K562 (cell line): ENCODE results near the gene ABHD1. TPM values are rescaled to one million over a fixed set of nuclear protein-coding genes. Genes with fewer than 3 reads are reported as not detected.

Source experiments
- ATAC-seq: fragments of 200-7000 bp; cut with Tn5 transposase; 3 replicates; pipeline ENCODE4 v1.9.1; 2020; ENCODE audit warnings: moderate library complexity
- BruUV-seq: library from RNA; stranded (reverse); fragments of 400-500 nt; replicated peaks from 2 replicates; lab custom pipeline; 2021; lab: Mats Ljungman, UMichigan
- CTCF ChIA-PET: fragments of 300-600 bp; formaldehyde crosslinking; extraction: SDS; loops from one replicate; lab custom pipeline; 2021; ENCODE audit warnings: low intra/inter-chr PET ratio; lab: Yijun Ruan, JAX
- POLR2A ChIA-PET: fragments of 300-600, 350-650 bp; sonication (Branson Sonifier 250); formaldehyde crosslinking; extraction: SDS; loops from one replicate; lab custom pipeline; 2021; ENCODE audit warnings: antibody characterized with exemption, inconsistent platforms; lab: Yijun Ruan, JAX
- DNase-seq, 4 experiments: peaks; one replicate each; pipeline versions ENCODE4 v3.0.0 to v3.0.0-alpha.2; 2011 to 2018; ENCODE audit warnings: low spot score in 3 of 4, mixed read lengths in 3 of 4; ENCODE audit errors: extremely low read depth in 1 of 4
- FAIRE-seq: peaks from 2 replicates; lab custom pipeline; 2011; peaks lifted over from hg19 to GRCh38; lab: Jason Lieb, UNC
- H2AFZ ChIP-seq: 2 replicates; pipeline ENCODE4 v1.6.0; 2011; ENCODE audit warnings: low read depth, low read length, control low read depth, inconsistent platforms
- H3K27ac ChIP-seq: fragments of 200-600 bp; 3 replicates; pipeline ENCODE4 v1.8.0; 2011; ENCODE audit warnings: low read depth, mild to moderate bottlenecking, control low read depth, inconsistent platforms, low read length, moderate library complexity, mixed read lengths; ENCODE audit errors: extremely low read depth
- H3K27me3 ChIP-seq, 2 experiments: fragments of 300-600 bp in 1 of 2; 2 replicates in 1 of 2; 3 replicates in 1 of 2; pipeline versions ENCODE4 v1.6.0 to v1.8.0; 2011; ENCODE audit warnings: inconsistent platforms in 2 of 2, low read length in 2 of 2, mild to moderate bottlenecking in 1 of 2, mixed read lengths in 1 of 2, moderate library complexity in 1 of 2; ENCODE audit not compliant: control insufficient read depth in 2 of 2, insufficient read depth in 2 of 2
- H3K36me3 ChIP-seq: fragments of 300-600 bp; 3 replicates; pipeline ENCODE4 v1.8.0; 2011; ENCODE audit warnings: mild to moderate bottlenecking, low read length, inconsistent platforms; ENCODE audit not compliant: control insufficient read depth, insufficient read depth
- H3K4me1 ChIP-seq, 2 experiments: fragments of 200-600 bp in 1 of 2; replicated peaks in 1 of 2; 2 replicates in 1 of 2; 3 replicates in 1 of 2; pipeline versions ENCODE4 v1.5.1 to v1.8.0; 2011; ENCODE audit warnings: inconsistent platforms in 2 of 2, low read length in 2 of 2, mild to moderate bottlenecking in 1 of 2, mixed read lengths in 1 of 2, moderate library complexity in 1 of 2; ENCODE audit not compliant: control insufficient read depth in 2 of 2, insufficient read depth in 2 of 2
- H3K4me2 ChIP-seq: 2 replicates; pipeline ENCODE4 v1.6.1; 2011; ENCODE audit warnings: low read length, control low read depth, inconsistent platforms, mixed read lengths; ENCODE audit not compliant: insufficient read depth
- H3K4me3 ChIP-seq: fragments of 200-600 bp; sonication (generic), shearing (Covaris generic); 2 replicates; pipeline ENCODE4 v1.5.1; 2016; ENCODE audit warnings: control low read depth, inconsistent platforms
- H3K79me2 ChIP-seq: fragments of 200-600 bp; 3 replicates; pipeline ENCODE4 v1.8.0; 2011; ENCODE audit warnings: low read length, inconsistent platforms; ENCODE audit not compliant: control insufficient read depth, insufficient read depth
- H3K9ac ChIP-seq, 2 experiments: 2 replicates each; pipeline versions ENCODE4 v1.6.0 to v1.6.1; 2011; ENCODE audit warnings: low read depth in 2 of 2, low read length in 2 of 2, control low read depth in 1 of 2, inconsistent platforms in 1 of 2, mild to moderate bottlenecking in 1 of 2, mixed read lengths in 1 of 2; ENCODE audit not compliant: insufficient read depth in 1 of 2
- H3K9me1 ChIP-seq: one replicate; pipeline ENCODE4 v1.6.0; 2011; ENCODE audit warnings: inconsistent platforms, mild to moderate bottlenecking, low read length, moderate library complexity; ENCODE audit not compliant: control insufficient read depth, insufficient read depth
- H3K9me3 ChIP-seq: replicated peaks from 2 replicates; pipeline ENCODE4 v1.5.1; 2011; ENCODE audit warnings: low read depth, low read length, inconsistent platforms; ENCODE audit not compliant: control insufficient read depth, insufficient read depth
- H4K20me1 ChIP-seq: replicated peaks from 2 replicates; pipeline ENCODE4 v1.6.1; 2011; ENCODE audit warnings: low read length, inconsistent platforms, mixed read lengths; ENCODE audit not compliant: control insufficient read depth, insufficient read depth
- CBFA2T3 ChIP-seq: fragments of 450-650 bp; IDR thresholded peaks from 2 replicates; pipeline ENCODE4 v1.6.1; 2017
- IRF2 ChIP-seq: sonication (generic); formaldehyde crosslinking; IDR thresholded peaks from 2 replicates; pipeline ENCODE4 v1.8.1; 2022; ENCODE audit warnings: mild to moderate bottlenecking, missing genetic modification reagents
- KLF6 ChIP-seq: fragments of 250-450 bp; sonication (Bioruptor Pico); IDR thresholded peaks from 2 replicates; pipeline ENCODE4 v1.4.0; 2020; ENCODE audit warnings: mild to moderate bottlenecking, moderate library complexity, borderline replicate concordance
- REST ChIP-seq, 2 experiments: fragments of 450-650 bp; formaldehyde crosslinking in 1 of 2; IDR thresholded peaks; 2 replicates each; pipeline versions ENCODE4 v1.4.0 to v1.6.1; 2014 to 2020; ENCODE audit warnings: mild to moderate bottlenecking in 2 of 2, borderline replicate concordance in 1 of 2, low read depth in 1 of 2
- TAL1 ChIP-seq: fragments of 450-650 bp; IDR thresholded peaks from 2 replicates; pipeline ENCODE4 v1.6.1; 2016; ENCODE audit warnings: mild to moderate bottlenecking
- TEAD4 ChIP-seq, 2 experiments: sonication (generic) in 1 of 2; formaldehyde crosslinking in 1 of 2; IDR thresholded peaks; 2 replicates each; pipeline versions ENCODE4 v1.6.1 to v1.8.0; 2012 to 2022; ENCODE audit warnings: borderline replicate concordance in 1 of 2, inconsistent platforms in 1 of 2, low read length in 1 of 2, mild to moderate bottlenecking in 1 of 2, missing genetic modification reagents in 1 of 2
- ZNF232 ChIP-seq: sonication (generic); formaldehyde crosslinking; IDR thresholded peaks from 2 replicates; pipeline ENCODE4 v1.8.0; 2022; ENCODE audit warnings: mild to moderate bottlenecking, missing genetic modification reagents
- ZNF436 ChIP-seq: fragments of 250-450, 450-650 bp; sonication (Bioruptor Pico); formaldehyde crosslinking; IDR thresholded peaks from 2 replicates; pipeline ENCODE4 v1.7.0; 2020; ENCODE audit warnings: mild to moderate bottlenecking
- WGBS: fragments of 100-300 bp; shearing (Covaris generic); methylation state at CpG from one replicate; pipeline ENCODE4 v1.1.6; 2016; ENCODE audit warnings: low coverage, mixed read lengths; ENCODE audit not compliant: insufficient coverage; ENCODE audit errors: missing lambda C conversion rate; 5-methylcytosine and 5-hydroxymethylcytosine counted together
- in situ Hi-C: fragments of 300-500 bp; cut with MboI; formaldehyde crosslinking; loops from 4 replicates; pipeline ENCODE4 v1.15.0; 2018; ENCODE audit warnings: inconsistent platforms, mixed read lengths
- intact Hi-C: fragments of 100-400 bp; cut with micrococcal nuclease; formaldehyde crosslinking; loops from 2 replicates; pipeline ENCODE4 v1.14.2; 2022
- polyA plus RNA-seq, 8 experiments: library from polyadenylated mRNA; depleted of rRNA in 4 of 8; stranded (reverse) in 5 of 8; unstranded in 3 of 8; fragments of >200 nt; fragmentation: Nextera tagmentation in 2 of 8; fragmentation: Illumina TruSeq in 1 of 8; extraction: Ambion mirVana in 2 of 8; extraction: Trizol in 1 of 8; gene quantifications; 2 replicates each; pipeline versions ENCODE4 v1.2.1 to v1.2.3, GENCODE V29; 2011 to 2014; ENCODE audit warnings: inconsistent platforms in 1 of 8, missing spikeins in 1 of 8
- total RNA-seq, 7 experiments: library from RNA; depleted of rRNA in 6 of 7; stranded (reverse); fragments of >200 nt in 6 of 7; fragmentation: Illumina TruSeq in 2 of 7; extraction: Trizol in 2 of 7; gene quantifications; 2 replicates each; pipeline versions ENCODE4 v1.2.1 to v1.2.3, GENCODE V29; 2011 to 2021; ENCODE audit warnings: low replicate concordance in 1 of 7
- TF ChIP-seq, protein P1 (sequence below), 3 experiments: fragments of 200-800 bp in 1 of 3; fragments of 250-450 bp in 1 of 3; fragments of 450-650 bp in 1 of 3; sonication (Bioruptor Pico) in 1 of 3; sonication (Bioruptor generic) in 1 of 3; formaldehyde crosslinking in 1 of 3; IDR thresholded peaks; 2 replicates each; pipeline versions ENCODE4 v1.6.1 to v1.8.0; 2016 to 2022; ENCODE audit warnings: mild to moderate bottlenecking in 2 of 3, missing genetic modification characterization in 2 of 3, missing compliant biosample characterization in 1 of 3, moderate library complexity in 1 of 3

The ABHD1 gene
- total and polyA plus RNA-seq, 9 of the 15 experiments (the other 6 are each of a cell fraction or from before 2014, with no cell fraction given): 0.10 to 0.16 (median 0.11) TPM; not detected in 5

GRCh38 chr2:27108221-27108620 is 15.4 kb upstream of the ABHD1 start:
- Histone ChIP-seq H4K20me1 (no peaks in the 10 kb centered on the region), H3K4me3 (no peak overlapping the region), H3K79me2 (no peaks in the 10 kb centered on the region), H2AFZ (no peak overlapping the region), H3K36me3 (no peaks in the 10 kb centered on the region), H3K27me3 (no peaks in the 10 kb centered on the region), H3K9me3 (no peaks in the 10 kb centered on the region), H3K9me1 (no peaks in the 10 kb centered on the region), H3K4me1 (no peaks in the 10 kb centered on the region; a peak in 1 of 5 replicates), H3K27ac (no peak overlapping the region), H3K4me2 (no peak overlapping the region), H3K9ac (no peak overlapping the region)
- BruUV-seq: no TSS peak
- intact Hi-C loops (no loop called here), in situ Hi-C loops (no loop called here)
- no peak for DNase-seq
- no peak for ATAC-seq
- ChIA-PET POLR2A (no interaction called here), CTCF (no interaction called here)
- WGBS: 33% methylated on average over 2 of the region's 2 CpGs
- no peak for FAIRE-seq
- TF ChIP-seq, protein P1, sequence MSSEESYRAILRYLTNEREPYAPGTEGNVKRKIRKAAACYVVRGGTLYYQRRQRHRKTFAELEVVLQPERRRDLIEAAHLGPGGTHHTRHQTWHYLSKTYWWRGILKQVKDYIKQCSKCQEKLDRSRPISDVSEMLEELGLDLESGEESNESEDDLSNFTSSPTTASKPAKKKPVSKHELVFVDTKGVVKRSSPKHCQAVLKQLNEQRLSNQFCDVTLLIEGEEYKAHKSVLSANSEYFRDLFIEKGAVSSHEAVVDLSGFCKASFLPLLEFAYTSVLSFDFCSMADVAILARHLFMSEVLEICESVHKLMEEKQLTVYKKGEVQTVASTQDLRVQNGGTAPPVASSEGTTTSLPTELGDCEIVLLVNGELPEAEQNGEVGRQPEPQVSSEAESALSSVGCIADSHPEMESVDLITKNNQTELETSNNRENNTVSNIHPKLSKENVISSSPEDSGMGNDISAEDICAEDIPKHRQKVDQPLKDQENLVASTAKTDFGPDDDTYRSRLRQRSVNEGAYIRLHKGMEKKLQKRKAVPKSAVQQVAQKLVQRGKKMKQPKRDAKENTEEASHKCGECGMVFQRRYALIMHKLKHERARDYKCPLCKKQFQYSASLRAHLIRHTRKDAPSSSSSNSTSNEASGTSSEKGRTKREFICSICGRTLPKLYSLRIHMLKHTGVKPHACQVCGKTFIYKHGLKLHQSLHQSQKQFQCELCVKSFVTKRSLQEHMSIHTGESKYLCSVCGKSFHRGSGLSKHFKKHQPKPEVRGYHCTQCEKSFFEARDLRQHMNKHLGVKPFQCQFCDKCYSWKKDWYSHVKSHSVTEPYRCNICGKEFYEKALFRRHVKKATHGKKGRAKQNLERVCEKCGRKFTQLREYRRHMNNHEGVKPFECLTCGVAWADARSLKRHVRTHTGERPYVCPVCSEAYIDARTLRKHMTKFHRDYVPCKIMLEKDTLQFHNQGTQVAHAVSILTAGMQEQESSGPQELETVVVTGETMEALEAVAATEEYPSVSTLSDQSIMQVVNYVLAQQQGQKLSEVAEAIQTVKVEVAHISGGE (CRISPR knock-in tag; IDR thresholded peaks at IDR 0.05): no peak
- TF ChIP-seq CBFA2T3 (peak; percentile 19; the same call in 1 of the 2 replicates), IRF2 (CRISPR knock-in tag) (no peak), ZNF436 (CRISPR knock-in tag) (no peak), TAL1 (peak; percentile 34), KLF6 (CRISPR knock-in tag) (no peak), REST (IDR thresholded peaks at IDR 0.05; ENCODE audit: borderline replicate concordance) (peak; percentile 21; the same call in 1 of the 2 replicates), REST (CRISPR knock-in tag; IDR thresholded peaks at IDR 0.05; ENCODE audit: low read depth) (no peak), TEAD4 (IDR thresholded peaks at IDR 0.05; ENCODE audit: low read length) (no peak), TEAD4 (CRISPR knock-in tag; IDR thresholded peaks at IDR 0.05; ENCODE audit: borderline replicate concordance) (no peak), ZNF232 (CRISPR knock-in tag) (no peak)
